HepG2 (cell line): Measurements from ENCODE around the gene MYH10. TPM values are rescaled to one million over a fixed set of nuclear protein-coding genes. Genes with fewer than 3 reads are reported as not detected.

Experiments
- ATAC-seq: fragments of 200-7000 bp; cut with Tn5 transposase; 3 replicates; pipeline ENCODE4 v1.9.1; 2020; ENCODE audit warnings: mild to moderate bottlenecking, moderate library complexity
- BruUV-seq: library from RNA; stranded (reverse); fragments of 400-500 nt; replicated peaks from 2 replicates; lab custom pipeline; 2021; lab: Mats Ljungman, UMichigan
- CTCF ChIA-PET: fragments of 300-600 bp; formaldehyde crosslinking; extraction: SDS; loops from one replicate; lab custom pipeline; 2021; ENCODE audit warnings: low total read pairs, inconsistent platforms, low intra/inter-chr PET ratio; lab: Yijun Ruan, JAX
- POLR2A ChIA-PET: fragments of 350-600 bp; sonication (Branson Sonifier 250); formaldehyde crosslinking; loops from one replicate; lab custom pipeline; 2020; ENCODE audit warnings: antibody characterized with exemption, inconsistent platforms; lab: Yijun Ruan, JAX
- DNase-seq: peaks from one replicate; pipeline ENCODE4 v3.0.0-alpha.2; 2015; ENCODE audit warnings: low spot score
- FAIRE-seq: peaks from 3 replicates; lab custom pipeline; 2011; peaks lifted over from hg19 to GRCh38; lab: Jason Lieb, UNC
- H2AFZ ChIP-seq: one replicate; pipeline ENCODE4 v1.6.1; 2011; ENCODE audit warnings: low read length, inconsistent platforms
- H3K27ac ChIP-seq: fragments of 300-600 bp; 3 replicates; pipeline ENCODE4 v1.8.0; 2011; ENCODE audit warnings: mixed run types, mild to moderate bottlenecking, mixed read lengths, low read length, inconsistent platforms; ENCODE audit not compliant: insufficient read depth; ENCODE audit errors: extremely low read length
- H3K27me3 ChIP-seq, 2 experiments: fragments of 200-600 bp in 1 of 2; 2 replicates in 1 of 2; 3 replicates in 1 of 2; pipeline versions ENCODE4 v1.6.0 to v1.8.0; 2011; ENCODE audit warnings: low read length in 2 of 2, mild to moderate bottlenecking in 2 of 2, moderate library complexity in 2 of 2, inconsistent platforms in 1 of 2; ENCODE audit not compliant: insufficient read depth in 2 of 2, control insufficient read depth in 1 of 2
- H3K36me3 ChIP-seq, 2 experiments: fragments of 200-600 bp in 1 of 2; replicated peaks in 1 of 2; 2 replicates in 1 of 2; 3 replicates in 1 of 2; pipeline versions ENCODE4 v1.5.1 to v1.8.0; 2011; ENCODE audit warnings: low read length in 2 of 2, inconsistent platforms in 1 of 2; ENCODE audit not compliant: insufficient read depth in 2 of 2, control insufficient read depth in 1 of 2
- H3K4me1 ChIP-seq: 2 replicates; pipeline ENCODE4 v1.5.1; 2012; ENCODE audit warnings: low read length, inconsistent platforms; ENCODE audit not compliant: insufficient read depth
- H3K4me2 ChIP-seq: 2 replicates; pipeline ENCODE4 v1.6.0; 2011; ENCODE audit warnings: low read depth, low read length, inconsistent platforms
- H3K4me3 ChIP-seq, 3 experiments: fragments of 200-600 bp in 1 of 3; sonication (generic), shearing (Covaris generic) in 1 of 3; replicated peaks in 1 of 3; 2 replicates each; pipeline ENCODE4 v1.5.1; 2011 to 2016; ENCODE audit warnings: low read length in 3 of 3, inconsistent platforms in 2 of 3, low read depth in 2 of 3, mild to moderate bottlenecking in 2 of 3, control low read depth in 1 of 3, mixed read lengths in 1 of 3; ENCODE audit not compliant: insufficient read depth in 1 of 3
- H3K79me2 ChIP-seq: one replicate; pipeline ENCODE4 v1.6.1; 2011; ENCODE audit warnings: low read length, inconsistent platforms; ENCODE audit not compliant: insufficient read depth
- H3K9ac ChIP-seq: 2 replicates; pipeline ENCODE4 v1.6.0; 2011; ENCODE audit warnings: mild to moderate bottlenecking, low read depth, low read length, inconsistent platforms; ENCODE audit not compliant: insufficient read depth
- H3K9me3 ChIP-seq: 2 replicates; pipeline ENCODE4 v1.5.1; 2012; ENCODE audit warnings: mild to moderate bottlenecking, low read length
- H4K20me1 ChIP-seq: 2 replicates; pipeline ENCODE4 v1.6.0; 2011; ENCODE audit warnings: inconsistent platforms, mild to moderate bottlenecking, low read length, moderate library complexity; ENCODE audit not compliant: insufficient read depth
- AGO2 ChIP-seq: fragments of 200-400 bp; formaldehyde crosslinking; optimal IDR thresholded peaks from 2 replicates; pipeline ENCODE3; 2017; ENCODE audit warnings: mild to moderate bottlenecking, low read depth, low read length, moderate library complexity
- GATA4 ChIP-seq: sonication (generic); IDR thresholded peaks from 2 replicates; pipeline ENCODE4 v1.6.1; 2016; ENCODE audit warnings: antibody characterized with exemption, low read depth, borderline replicate concordance
- PAWR ChIP-seq: sonication (generic); formaldehyde crosslinking; IDR thresholded peaks from 2 replicates; pipeline ENCODE4 v1.4.0; 2020; ENCODE audit warnings: missing genetic modification reagents, mild to moderate bottlenecking, borderline replicate concordance
- RARG ChIP-seq: sonication (generic); formaldehyde crosslinking; IDR thresholded peaks from 2 replicates; pipeline ENCODE4 v1.4.0; 2020; ENCODE audit warnings: low read depth, mild to moderate bottlenecking, missing genetic modification reagents
- RBAK ChIP-seq: sonication (generic); formaldehyde crosslinking; IDR thresholded peaks from 2 replicates; pipeline ENCODE4 v1.5.1; 2020; ENCODE audit warnings: mild to moderate bottlenecking, missing genetic modification reagents
- SMYD3 ChIP-seq: sonication (generic); formaldehyde crosslinking; IDR thresholded peaks from 2 replicates; pipeline ENCODE4 v1.8.1; 2023; ENCODE audit warnings: mild to moderate bottlenecking, missing genetic modification reagents
- XRCC5 ChIP-seq: fragments of 200-400 bp; formaldehyde crosslinking; optimal IDR thresholded peaks from 2 replicates; pipeline ENCODE3; 2017; ENCODE audit warnings: mild to moderate bottlenecking, low read length
- ZBTB3 ChIP-seq: sonication (generic); formaldehyde crosslinking; IDR thresholded peaks from 2 replicates; pipeline ENCODE4 v1.4.0; 2020; ENCODE audit warnings: low read depth, mild to moderate bottlenecking, moderate library complexity, missing genetic modification reagents, borderline replicate concordance
- ZBTB8A ChIP-seq: sonication (generic); formaldehyde crosslinking; IDR thresholded peaks from 2 replicates; pipeline ENCODE4 v1.4.0; 2020; ENCODE audit warnings: mild to moderate bottlenecking, low read depth, missing genetic modification reagents, borderline replicate concordance
- ZNF205 ChIP-seq: IDR thresholded peaks from 2 replicates; pipeline ENCODE4 v1.6.1; 2018; ENCODE audit warnings: missing biosample characterization, missing genetic modification reagents
- ZNF337 ChIP-seq: sonication (generic); formaldehyde crosslinking; IDR thresholded peaks from 2 replicates; pipeline ENCODE4 v1.5.1; 2020; ENCODE audit warnings: missing genetic modification reagents, low read depth, mild to moderate bottlenecking, borderline replicate concordance
- ZNF543 ChIP-seq: sonication (generic); formaldehyde crosslinking; IDR thresholded peaks from 2 replicates; pipeline ENCODE4 v1.4.0; 2020; ENCODE audit warnings: mild to moderate bottlenecking, missing genetic modification reagents
- WGBS: methylation state at CpG from one replicate; pipeline ENCODE4 v1.1.6; 2017; ENCODE audit warnings: low lambda C conversion rate; 5-methylcytosine and 5-hydroxymethylcytosine counted together
- in situ Hi-C: cut with HindIII; loops from 2 replicates; pipeline ENCODE4 v1.10.0; 2017; ENCODE audit warnings: low pct_unique_long_range_greater_than_20kb; ENCODE audit not compliant: extremely low pct_ligation_motif_present
- intact Hi-C: fragments of 100-400 bp; cut with micrococcal nuclease; formaldehyde crosslinking; loops from one replicate; pipeline ENCODE4 v1.10.0; 2022; ENCODE audit not compliant: unreplicated experiment
- polyA plus RNA-seq, 8 experiments: library from polyadenylated mRNA; depleted of rRNA in 3 of 8; stranded (reverse) in 7 of 8; unstranded in 1 of 8; fragments of >200 nt; fragmentation: Illumina TruSeq in 4 of 8; extraction: Trizol in 4 of 8; gene quantifications; 2 replicates each; pipeline versions ENCODE4 v1.2.1 to v1.2.3, GENCODE V29; 2011 to 2016; ENCODE audit warnings: low read depth in 4 of 8, missing spikeins in 1 of 8, mixed read lengths in 1 of 8; ENCODE audit not compliant: insufficient read depth in 1 of 8
- total RNA-seq, 5 experiments: library from RNA; depleted of rRNA; stranded (reverse); fragments of >200 nt; fragmentation: Illumina TruSeq; extraction: Trizol; gene quantifications; 2 replicates each; pipeline ENCODE4 v1.2.3, GENCODE V29; 2016; ENCODE audit warnings: low read depth in 1 of 5
- TF ChIP-seq, protein P1 (sequence below): sonication (generic); formaldehyde crosslinking; IDR thresholded peaks from 2 replicates; pipeline ENCODE4 v1.5.0; 2020; ENCODE audit warnings: missing genetic modification reagents
- TF ChIP-seq, protein P2 (sequence below): sonication (generic); formaldehyde crosslinking; IDR thresholded peaks from 2 replicates; pipeline ENCODE4 v1.5.1; 2020; ENCODE audit warnings: missing genetic modification reagents, mild to moderate bottlenecking, borderline replicate concordance

The MYH10 gene
- total and polyA plus RNA-seq, 2 of the 13 experiments (the other 11 are each of a cell fraction or from before 2014, with no cell fraction given) = 43.4 to 68.6 TPM

GRCh38 chr17:8467527-8467926 lies 163.0 kb downstream of the MYH10 start (continued):
- no peak for TF ChIP-seq RARG (CRISPR knock-in tag)
- TF ChIP-seq XRCC5 = no peak
- no peak for TF ChIP-seq PAWR (CRISPR knock-in tag)
- TF ChIP-seq ZNF205 = no peak
- TF ChIP-seq, all 625 proteins: peak for 0

DNA sequence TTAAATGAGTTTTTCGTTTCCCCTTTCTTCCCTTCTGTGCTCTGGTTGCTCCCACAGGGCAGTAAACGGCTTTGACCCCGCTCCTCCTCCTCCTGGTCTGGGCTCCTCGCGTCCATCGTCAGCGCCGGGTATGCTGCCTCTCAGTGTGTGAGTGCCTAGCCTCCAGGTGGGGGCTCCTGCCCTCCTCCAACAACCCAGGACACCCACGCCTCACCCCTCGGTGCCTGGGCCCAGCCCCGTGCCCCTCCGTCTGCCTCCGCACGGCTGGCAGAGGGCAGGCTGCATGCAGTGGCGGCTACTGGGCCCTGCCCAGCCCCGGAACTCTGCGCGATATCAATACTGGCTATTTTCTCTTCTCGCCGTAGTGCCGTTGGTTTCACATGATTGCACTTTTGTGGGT lies 163.7 kb downstream of the MYH10 start:
- ATAC-seq = no peak
- H3K79me2 ChIP-seq = peaks cover 43% of the 10 kb centered on the region
- no peak overlapping the region for H2AFZ ChIP-seq
- H3K27me3 ChIP-seq = no peaks in the 10 kb centered on the region
- no peak for FAIRE-seq
- peaks cover 37% of the 10 kb centered on the region for H4K20me1 ChIP-seq
- BruUV-seq = no TSS peak
- H3K36me3 ChIP-seq = peaks cover 37 to 86% of the 10 kb centered on the region in 2 experiments
- WGBS = over 99% methylated on average over 21 of the region's 21 CpGs
- H3K27ac ChIP-seq = no peak overlapping the region
- intact Hi-C loops = no loop called here
- H3K4me1 ChIP-seq = peaks cover 40% of the 10 kb centered on the region
- CTCF ChIA-PET = no interaction called here
- DNase-seq = no peak
- H3K9ac ChIP-seq = no peak overlapping the region
- TF ChIP-seq ZBTB3 (no peak), AGO2 (peak; percentile 49)
- TF ChIP-seq, all 625 proteins: peak for 1
- POLR2A ChIA-PET = no interaction called here
- Histone ChIP-seq H3K9me3 (no peaks in the 10 kb centered on the region), H3K4me3 (no peak overlapping the region), H3K4me2 (no peak overlapping the region)
- in situ Hi-C loops = no loop called here

GRCh38 chr17:8466456-8466855 lies 164.1 kb downstream of the MYH10 start:
- POLR2A ChIA-PET = no interaction called here
- Histone ChIP-seq H3K4me3 (no peak overlapping the region), H4K20me1 (peaks cover 37% of the 10 kb centered on the region), H3K4me2 (no peak overlapping the region), H3K9me3 (no peaks in the 10 kb centered on the region), H3K36me3 (peaks cover 40 to 86% of the 10 kb centered on the region in 2 experiments), H3K27ac (no peak overlapping the region), H3K4me1 (peaks cover 40% of the 10 kb centered on the region), H2AFZ (no peak overlapping the region), H3K79me2 (peaks cover 47% of the 10 kb centered on the region), H3K27me3 (no peaks in the 10 kb centered on the region), H3K9ac (no peak overlapping the region)
- no peak for DNase-seq
- intact Hi-C loops = no loop called here
- BruUV-seq = no TSS peak
- CTCF ChIA-PET = no interaction called here
- in situ Hi-C loops = no loop called here
- 93% methylated on average over 3 of the region's 3 CpGs for WGBS
- ATAC-seq = no peak
- TF ChIP-seq GATA4 (no peak), RBAK (CRISPR knock-in tag) (no peak), SMYD3 (CRISPR knock-in tag) (no peak), ZNF543 (no peak), ZBTB8A (CRISPR knock-in tag) (no peak), ZNF337 (CRISPR knock-in tag) (no peak)
- TF ChIP-seq, protein P1, sequence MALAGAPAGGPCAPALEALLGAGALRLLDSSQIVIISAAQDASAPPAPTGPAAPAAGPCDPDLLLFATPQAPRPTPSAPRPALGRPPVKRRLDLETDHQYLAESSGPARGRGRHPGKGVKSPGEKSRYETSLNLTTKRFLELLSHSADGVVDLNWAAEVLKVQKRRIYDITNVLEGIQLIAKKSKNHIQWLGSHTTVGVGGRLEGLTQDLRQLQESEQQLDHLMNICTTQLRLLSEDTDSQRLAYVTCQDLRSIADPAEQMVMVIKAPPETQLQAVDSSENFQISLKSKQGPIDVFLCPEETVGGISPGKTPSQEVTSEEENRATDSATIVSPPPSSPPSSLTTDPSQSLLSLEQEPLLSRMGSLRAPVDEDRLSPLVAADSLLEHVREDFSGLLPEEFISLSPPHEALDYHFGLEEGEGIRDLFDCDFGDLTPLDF (CRISPR knock-in tag) = no peak
- TF ChIP-seq, protein P2, sequence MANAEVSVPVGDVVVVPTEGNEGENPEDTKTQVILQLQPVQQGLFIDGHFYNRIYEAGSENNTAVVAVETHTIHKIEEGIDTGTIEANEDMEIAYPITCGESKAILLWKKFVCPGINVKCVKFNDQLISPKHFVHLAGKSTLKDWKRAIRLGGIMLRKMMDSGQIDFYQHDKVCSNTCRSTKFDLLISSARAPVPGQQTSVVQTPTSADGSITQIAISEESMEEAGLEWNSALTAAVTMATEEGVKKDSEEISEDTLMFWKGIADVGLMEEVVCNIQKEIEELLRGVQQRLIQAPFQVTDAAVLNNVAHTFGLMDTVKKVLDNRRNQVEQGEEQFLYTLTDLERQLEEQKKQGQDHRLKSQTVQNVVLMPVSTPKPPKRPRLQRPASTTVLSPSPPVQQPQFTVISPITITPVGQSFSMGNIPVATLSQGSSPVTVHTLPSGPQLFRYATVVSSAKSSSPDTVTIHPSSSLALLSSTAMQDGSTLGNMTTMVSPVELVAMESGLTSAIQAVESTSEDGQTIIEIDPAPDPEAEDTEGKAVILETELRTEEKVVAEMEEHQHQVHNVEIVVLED (CRISPR knock-in tag) = no peak
- FAIRE-seq = no peak
